HG02973 (cell line): Measurements from ENCODE around the gene SETMAR.
"Not testable (repeated sequence)": the region's sequence is repeated elsewhere in the genome, so short reads cannot be mapped to it uniquely, and the experiment has no call there.

Experiments used
- ATAC-seq: cut with Tn5 transposase; IDR thresholded peaks from one replicate; pipeline ENCODE4 v1.9.1; 2021; ENCODE audit warnings: moderate library complexity; ENCODE audit not compliant: unreplicated experiment

Gene SETMAR

DNA sequence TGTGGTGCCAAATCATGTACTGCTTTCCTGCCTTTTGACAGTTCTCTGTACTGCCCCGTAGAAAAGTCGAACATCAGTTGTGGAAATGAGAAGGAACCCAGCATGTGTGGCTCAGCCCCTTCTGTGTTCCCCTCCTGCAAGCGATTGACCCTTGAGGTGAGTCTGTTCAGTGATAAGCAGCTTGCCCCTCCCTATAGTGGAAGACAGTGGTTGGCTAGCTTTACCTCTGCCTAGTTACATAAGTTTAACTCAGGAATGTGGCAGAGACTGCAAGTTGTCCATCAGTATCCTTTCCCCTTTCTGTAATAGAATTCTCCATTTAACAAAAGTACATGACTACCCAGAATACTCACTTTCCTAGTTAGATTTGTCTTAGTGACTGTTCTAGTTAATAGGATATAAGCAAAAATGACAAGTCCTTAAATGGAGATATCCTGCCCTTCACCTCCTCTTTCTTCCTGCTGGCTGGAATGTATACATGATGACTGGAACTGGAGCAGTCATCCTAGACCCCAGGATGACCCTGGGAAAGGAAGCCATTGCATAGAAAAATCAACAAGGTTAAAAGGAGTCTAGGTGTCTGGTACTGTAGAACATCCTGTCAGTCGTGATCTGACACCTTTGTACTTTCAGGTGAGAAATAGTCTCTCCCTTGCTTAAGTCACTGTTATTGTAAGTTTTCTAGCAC, 10.6 kb downstream of the SETMAR start:
- no peak for ATAC-seq

DNA sequence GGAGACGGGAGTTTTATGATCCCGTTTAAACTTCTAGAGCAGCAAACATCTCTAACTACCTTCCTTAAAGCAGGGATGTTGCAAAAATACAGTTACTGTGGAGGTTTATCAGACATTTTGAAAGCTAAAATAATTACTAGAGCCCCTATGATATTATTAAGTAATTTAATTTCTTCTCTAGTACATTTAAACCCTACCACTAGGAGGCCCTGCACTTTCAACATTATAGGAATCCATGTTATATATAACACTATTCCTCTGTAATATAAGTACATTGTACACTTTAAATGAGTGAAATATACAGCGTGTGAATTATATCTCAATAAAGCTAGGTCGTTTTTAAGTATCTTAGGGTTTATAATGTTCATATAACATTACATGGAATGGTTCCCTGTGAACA, 11.5 kb downstream of the SETMAR start:
- ATAC-seq = no peak

DNA sequence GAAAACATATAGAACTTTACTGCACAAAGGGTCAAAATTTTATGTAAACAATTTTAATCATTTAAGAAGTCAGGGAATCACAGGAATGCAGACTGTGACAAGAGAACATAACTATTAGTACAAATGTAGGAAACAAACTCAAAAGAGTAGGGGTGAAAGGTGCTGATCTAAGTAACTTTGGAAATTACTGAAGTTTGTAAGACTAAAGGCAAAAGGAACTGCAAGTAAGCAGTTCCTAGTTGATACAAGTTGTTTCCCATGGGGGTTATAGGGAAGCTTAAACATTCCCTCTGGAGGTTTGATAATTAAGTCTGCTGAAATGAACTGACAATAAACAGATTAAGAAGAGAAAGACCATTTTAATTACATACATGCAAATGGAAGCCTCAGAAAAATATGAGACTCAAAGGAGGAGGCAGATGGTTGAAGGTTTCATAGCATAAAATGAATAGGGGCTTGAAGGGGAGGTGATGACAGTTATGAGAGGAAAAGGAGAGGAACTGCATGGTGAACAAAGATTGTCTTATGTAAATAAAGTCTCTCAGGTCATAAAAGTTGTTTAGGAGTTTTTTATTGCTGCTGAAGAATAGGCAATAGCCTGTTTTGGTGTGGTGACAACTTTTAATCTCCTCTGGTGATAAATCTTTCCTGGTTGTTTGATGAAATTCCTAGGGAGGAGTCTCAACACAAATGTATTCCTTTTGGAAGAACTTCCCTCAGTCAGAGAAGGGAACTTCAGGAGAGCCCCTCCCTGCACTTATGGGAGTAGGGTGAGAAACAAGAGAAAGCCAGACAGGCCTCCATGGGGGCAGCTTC, 17.1 kb downstream of the SETMAR start:
- no peak for ATAC-seq

DNA sequence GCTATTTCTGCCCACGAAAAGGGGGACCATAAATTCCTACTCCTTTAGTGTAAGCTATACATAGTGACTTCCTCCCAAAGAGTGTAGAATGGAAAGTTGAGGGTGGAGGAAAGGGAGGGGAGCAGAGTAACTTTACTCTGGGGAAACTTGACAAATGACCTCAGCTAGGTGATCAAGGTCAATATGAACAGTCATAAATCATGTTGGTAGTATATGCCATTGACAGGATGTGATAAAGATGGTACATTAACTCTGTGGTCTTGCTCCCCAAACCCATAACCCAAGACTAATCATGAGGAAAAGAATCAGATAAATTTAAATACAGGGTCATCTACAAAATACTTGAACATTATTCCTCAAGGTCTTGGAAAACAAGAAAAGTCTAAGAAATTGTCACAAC, 18.6 kb downstream of the SETMAR start:
- ATAC-seq = no peak

DNA sequence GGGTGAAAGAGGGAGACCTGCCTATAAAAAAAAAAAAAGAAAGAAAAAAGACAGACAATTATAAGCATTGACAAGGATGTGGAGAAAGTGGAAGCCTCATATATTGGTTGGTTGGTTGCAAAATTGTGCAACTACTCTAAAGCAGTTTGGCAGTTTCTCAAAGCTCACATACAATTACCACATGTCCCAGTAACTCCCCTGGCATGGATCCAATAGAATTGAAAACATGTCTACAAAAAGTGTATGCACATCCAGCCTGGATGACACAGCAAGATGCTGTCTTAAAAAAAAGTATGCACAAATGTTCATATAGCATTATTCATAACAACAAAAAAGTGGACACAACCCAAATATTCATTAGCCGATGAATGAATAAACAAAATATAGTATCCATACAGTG, 19.5 kb downstream of the SETMAR start:
- ATAC-seq = no peak

DNA sequence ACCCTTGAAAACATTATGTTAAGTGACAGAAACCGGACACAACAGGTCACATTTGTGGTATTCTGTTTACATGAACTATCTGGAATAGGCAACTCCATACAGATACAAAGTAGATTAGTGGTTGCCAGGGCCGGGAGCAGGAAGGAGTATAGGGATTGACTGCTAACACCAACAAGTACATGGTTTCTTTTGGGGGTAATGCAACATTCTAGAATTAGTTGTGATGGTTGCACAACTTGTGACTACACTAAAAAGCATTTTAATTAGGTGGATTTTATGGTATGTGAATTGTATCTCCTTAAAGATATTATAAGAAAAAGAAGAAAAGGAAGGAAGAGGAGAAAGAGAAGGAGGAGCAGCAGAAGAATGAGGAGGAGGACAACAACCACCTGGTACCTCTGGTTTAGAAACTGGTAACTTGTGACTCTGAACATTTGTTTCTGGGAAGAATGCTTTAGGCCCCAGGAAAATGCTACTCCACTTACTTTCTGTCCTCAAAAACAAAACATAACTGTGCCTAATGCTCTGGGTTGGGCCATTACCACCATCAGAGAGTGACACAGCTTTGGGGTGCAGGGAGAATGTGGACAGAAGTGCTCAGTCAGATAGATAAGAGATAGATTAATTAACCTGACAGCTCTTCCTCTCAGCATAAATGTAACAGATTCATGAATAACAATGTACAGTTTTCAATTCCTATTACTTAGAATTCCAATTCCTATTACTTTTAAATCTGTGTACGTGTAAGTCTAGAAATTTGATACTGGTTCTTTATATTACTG, 20.3 kb downstream of the SETMAR start:
- no peak for ATAC-seq

DNA sequence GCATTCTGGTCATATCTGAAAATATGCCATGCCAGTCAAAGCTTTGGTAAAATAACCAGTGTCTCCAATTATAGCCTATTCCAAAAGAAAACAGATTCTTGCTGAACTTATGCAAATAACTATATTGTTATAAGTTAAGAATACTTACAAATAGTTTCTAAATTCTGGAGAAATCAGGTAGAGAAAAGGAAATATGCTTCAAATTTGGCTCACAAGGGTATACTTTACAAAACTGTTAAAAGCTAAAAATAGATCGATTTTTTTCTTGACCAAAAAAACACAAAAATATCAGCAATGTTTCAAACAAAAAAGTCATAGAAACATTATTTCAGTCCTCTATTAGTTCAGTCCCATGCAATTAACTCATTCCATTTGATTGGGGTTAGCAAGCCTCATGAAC, 23.7 kb downstream of the SETMAR start:
- no peak for ATAC-seq

DNA sequence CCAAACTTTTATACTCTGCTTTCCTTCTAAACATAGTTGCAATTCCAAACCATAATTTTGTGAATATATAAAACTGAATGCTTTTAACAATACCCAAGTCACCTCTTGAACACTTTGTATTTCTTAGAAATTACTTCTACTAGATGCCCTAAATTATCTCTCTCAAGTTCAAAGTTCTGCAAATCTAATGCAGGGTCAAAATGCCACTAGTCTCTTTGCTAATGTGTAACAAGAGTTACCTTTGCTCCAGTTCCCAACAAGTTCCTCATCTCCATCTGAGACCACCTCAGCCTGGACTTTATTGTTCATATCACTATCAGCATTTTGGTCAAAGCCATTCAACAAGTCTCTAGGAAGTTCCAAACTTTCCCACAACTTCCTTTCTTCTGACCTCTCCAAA, 26.6 kb downstream of the SETMAR start:
- not testable (repeated sequence) for ATAC-seq

DNA sequence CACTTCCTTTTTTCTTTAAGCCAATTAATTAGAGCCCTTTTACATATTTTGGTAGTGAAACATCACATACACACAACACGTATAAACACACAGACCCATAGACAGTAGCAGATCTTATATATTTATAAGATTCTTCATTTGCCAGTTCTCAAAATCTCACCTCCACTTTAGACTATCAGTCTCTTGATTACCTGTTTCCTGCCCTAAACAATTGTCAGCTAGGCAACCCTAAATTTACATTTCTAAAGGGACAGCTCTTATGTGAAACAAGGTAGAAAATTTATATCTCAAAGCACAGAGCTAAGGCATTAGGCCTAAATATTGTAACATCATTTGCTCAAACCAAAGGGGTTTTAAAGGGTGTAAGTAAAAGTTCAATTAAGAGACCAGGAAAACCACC, 28.9 kb downstream of the SETMAR start:
- ATAC-seq = no peak

DNA sequence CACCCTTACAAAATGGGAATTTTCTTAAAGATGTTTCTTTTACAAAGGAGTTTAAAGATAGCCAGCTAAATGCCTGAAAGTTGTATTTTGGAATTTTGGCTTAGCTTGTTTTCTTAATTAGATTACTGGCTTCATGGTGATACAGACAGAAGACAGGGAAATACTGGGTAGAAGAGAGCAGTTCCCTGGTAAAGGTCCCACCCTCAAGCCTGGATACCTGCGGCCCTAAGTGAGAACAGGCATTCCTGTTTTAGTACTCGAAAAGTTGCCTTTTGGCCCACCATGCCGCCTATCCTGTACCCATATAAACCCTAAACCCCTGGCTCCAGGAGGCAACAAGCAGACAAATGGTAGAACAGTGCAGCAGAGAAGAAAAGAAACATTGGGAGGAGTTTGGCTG, 29.4 kb downstream of the SETMAR start:
- no peak for ATAC-seq

DNA sequence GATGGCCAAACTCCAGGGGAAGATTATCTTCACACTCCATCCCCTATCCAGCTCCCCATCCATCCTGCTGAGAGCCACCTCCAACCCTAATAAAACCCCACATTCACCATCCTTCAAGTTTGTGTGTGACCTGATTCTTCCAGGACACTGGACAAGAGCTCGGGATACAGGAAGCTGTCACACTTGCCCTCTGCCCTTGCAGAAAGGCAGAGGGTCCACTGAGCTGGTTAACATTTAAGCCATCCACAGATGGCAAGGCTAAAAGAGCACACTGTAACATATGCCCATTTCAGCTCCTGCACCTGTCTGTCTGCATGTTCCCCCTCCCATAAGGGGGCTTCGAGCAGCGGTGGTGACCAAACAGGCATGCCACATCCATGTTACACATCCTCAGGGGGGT, 29.8 kb downstream of the SETMAR start:
- ATAC-seq = no peak

DNA sequence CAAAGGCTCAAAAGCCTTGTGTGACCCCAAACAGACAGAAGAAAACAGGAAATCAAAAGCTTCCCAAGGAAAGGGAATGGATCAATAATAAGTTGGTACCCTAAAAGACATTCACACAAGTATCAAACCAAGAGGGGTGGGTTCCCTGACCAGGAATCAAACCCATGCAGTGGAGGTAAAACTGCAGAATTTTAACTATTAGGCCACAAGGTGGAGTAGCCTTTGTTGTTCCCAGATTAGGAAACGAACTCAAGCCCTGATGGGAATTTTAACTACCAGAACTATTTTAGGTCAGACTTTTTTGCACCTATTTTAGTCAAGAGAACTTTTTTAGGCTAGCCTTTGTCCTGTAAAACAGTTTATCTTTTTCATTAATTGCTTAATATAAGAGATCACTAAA, 31.4 kb downstream of the SETMAR start:
- no peak for ATAC-seq

DNA sequence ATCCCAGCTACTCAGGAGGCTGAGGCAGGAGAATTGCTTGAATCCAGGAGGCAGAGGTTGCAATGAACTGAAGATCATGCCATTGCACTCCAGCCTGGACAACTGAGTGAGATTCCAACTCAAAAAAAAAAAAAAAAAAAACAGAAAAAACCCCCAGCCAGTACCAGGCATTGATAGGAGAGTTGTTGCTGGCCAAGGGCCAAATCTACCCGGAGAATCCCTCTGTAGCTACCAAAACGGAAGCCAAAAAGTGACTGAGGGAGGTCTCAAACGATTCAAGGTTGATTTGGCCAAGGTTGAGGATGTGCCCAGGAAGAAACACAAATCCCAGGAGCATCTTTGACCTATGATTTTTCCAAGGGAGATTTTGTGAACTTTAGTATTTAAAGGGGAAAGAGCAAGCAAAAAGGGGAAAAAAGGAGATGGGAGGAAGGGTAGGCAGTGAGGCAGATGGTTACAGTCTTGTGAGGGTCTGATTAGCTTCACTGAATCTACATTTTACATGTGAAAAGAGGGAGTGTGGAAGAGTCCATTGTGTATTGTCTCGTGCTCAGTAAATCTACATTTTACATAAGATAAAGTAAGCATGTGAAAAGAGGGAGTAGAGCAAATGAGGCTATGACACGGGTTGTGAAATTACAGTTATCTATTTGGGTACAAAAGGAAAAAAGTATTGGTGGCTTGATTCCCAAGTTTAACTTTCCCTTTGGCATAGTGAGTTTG, 32.8 kb downstream of the SETMAR start:
- no peak for ATAC-seq

DNA sequence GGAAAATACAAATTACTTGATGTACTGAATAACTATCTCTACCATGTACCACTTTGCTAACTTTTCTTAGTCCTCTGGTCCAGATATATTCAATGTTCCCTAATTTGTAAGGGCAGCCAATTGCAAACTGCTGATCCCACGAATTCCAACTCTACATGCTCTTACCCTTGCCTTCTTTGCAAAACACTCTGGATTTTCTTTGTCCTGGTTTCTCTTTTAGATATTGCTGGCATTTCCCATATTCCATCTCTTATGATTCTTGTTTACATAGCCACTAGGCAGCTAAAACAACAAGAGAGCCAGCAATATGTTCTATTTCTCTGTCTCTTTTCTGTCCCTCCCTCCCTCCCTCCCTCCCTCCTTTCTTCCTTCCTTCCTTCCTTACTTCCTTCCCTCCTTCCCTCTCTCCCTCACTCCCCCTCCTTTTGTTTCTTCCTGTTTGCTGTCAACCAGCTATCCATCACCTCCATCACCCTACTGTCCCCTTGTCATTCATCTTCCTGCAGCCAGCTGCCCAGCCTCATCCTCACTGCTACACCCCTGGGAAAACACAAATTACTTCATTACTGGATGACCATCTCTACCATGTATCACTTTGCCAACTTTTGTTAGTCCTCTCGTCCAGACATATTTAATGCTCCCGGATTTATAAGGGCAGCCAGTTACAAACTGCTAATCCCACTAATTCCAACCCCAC, 33.8 kb downstream of the SETMAR start:
- ATAC-seq = no peak

DNA sequence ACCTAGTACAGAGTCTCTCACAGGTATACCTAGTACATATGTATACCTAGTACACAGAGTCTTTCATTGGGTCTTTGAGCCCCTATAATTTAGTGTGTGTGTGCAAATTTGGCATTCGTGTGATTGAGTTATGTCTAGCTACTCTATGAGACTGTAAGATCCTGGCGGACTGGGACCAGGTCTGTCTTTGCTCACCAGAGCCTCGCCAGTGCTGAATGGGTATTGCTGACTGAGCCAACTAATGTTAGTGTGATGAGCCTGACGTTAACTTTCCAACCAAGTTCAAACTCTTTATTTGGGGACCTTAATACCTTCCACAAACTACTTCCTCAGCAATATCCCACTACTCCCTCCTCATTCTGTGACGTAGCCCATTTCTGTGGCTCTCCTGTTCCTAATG, 35.6 kb downstream of the SETMAR start:
- ATAC-seq = no peak

DNA sequence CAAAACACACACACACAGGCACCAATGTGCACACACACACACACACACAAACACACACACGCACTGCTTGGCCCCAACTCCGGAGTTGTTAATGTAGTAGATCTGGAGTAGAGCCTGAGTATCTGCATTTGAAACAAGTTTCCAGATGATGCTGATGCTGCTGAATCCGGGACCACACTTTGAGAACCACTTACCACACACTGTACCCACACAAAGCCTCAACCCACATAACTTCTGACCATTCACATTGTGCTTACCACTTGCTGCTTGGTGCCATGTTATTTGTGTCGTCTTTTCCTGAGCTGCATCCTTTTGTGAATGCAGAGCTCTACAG, 36.9 kb downstream of the SETMAR start:
- no peak for ATAC-seq

DNA sequence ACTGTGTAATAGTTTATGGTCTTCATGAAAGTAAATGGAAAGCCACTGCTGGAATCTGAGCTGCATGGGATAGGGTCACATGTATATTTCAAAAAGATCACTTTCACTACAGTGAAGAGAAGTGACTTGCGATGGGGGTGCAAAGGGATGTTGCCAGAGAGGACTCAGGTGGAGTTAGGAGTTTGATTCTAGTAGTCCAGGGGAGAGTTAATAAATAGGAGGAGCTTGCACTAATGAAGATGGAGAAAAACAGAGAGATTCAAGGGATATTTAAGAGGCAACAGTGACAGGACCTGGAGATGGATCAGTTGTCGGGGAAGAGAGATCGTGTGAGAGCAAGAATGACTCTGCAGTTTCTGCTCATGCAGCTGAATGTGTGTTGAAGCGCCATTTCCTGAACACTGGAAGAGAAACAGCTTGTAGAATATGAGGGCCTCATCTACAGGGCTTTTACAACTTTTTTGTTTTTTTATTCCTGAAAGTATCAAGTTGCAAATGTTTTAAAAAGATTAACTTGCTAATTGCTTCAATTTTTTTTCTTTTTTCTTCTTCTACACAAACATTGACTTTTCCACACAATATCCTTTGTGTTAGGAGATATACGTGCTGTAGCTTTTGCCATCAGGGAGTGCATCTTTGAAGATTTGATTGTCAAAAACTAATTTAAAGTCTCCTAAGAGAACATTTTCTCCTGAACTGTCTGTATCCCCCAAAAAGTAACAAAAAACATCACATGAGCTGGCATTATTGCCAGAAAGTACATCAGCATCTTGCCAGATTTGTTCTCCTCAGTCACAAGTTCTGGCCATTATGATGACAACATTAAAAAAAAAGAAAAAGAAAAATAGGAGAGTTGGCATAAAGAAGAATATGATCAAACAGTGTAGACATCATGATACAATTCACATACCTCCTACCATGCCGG, 37.5 kb downstream of the SETMAR start:
- ATAC-seq = no peak

DNA sequence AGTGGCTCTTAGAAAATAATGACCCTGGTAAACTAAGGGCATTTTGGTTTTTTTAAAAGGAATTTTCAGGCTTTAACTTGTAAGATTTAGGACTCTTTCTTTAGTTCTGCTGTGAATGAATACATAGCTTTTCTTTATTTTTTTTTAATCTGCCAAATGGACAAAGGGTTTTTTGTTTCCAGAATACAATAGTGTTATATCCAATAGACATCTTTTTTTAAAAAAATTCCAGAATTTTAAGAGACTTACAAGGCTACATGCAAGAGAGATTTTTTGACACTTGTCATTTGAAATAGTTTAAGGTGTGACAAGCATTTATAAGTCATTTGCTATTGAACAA, 38.1 kb downstream of the SETMAR start:
- no peak for ATAC-seq

DNA sequence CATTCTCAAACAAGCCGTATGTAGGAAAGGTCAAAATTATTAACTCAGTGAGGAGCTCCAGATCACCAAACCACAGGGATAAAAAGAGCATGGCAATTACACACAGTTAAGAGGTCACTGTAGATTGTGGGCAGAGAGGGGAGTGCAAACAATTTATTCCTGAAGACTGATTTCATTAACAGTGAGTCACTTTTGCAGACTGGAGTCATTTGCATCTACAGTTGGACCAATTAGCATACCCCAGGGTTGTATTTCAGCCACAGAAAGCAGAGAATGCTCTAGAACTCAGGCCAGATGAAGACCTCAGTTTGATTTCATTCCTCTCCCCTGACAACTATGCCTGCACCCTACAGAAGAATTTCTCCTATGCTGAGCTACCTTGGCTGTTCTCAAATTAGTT, 40.1 kb downstream of the SETMAR start:
- no peak for ATAC-seq

DNA sequence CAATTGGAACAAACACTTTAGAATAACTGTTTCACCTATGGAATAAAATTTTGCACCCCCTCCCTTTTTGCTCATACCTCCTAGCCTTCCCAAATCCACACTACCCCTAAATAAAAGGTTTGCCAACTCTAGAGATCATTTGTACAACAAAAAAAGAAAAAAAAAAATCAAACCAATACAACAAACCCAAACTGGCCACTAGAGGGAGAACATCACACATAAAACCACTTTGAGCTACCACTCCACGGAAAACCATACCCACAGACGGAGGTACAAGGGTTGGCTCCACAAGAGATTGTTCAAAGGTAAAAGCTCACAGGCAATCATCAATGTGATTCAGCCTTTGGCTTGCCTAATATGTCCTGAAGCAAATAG, 47.6 kb downstream of the SETMAR start:
- ATAC-seq = peak; percentile 79
